ENCODE measurements around the gene BGLAP.

BGLAP gene

DNA sequence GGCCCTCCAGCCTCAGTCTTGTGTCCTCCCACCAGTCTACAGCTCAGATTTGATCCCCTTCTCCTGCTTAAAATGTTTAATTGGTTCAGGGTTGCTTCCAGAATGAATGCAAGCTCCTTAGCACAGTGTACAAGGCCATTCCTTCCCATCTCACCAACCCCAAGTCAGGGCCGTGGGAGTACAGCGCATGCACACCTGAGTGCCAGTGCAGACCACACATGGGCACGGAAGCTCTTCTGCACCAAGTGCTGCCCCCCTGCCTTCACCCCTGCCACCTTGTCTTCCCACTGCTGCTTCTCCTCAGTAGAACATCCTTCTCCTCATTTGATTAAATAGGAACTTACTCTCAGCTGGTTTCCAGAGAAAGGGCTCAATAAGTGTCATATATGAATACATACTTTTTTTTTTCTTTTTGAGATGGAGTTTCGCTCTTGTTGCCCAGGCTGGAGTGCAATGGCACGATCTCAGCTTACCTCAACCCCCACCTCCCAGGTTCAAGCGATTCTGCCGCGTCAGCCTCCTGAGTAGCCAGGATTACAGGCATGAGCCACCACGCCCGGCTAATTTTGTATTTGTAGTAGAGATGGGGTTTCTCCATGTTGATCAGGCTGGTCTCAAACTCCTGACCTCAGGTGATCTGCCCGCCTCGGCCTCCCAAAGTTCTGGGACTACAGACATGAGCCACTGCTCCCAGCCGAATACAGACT lies 19.8 kb upstream of the BGLAP start:
- H3K36me3 ChIP-seq (ENCODE audit: control insufficient read depth in 2 of 2, insufficient read depth in 1 of 2, low read length in 2 of 2), result peaks cover 8 to 35% of the 10 kb centered on the region in 2 experiments
- no peaks in the 10 kb centered on the region for H3K4me1 ChIP-seq (ENCODE audit: control insufficient read depth, insufficient read depth, low read length)
- TF ChIP-seq KLF9 (tag by site-specific recombination; IDR thresholded peaks at IDR 0.05; ENCODE audit: low read depth), result no peak
- no peak for TF ChIP-seq YY1 (tag by site-specific recombination; IDR thresholded peaks at IDR 0.05)
- TF ChIP-seq, protein P1, sequence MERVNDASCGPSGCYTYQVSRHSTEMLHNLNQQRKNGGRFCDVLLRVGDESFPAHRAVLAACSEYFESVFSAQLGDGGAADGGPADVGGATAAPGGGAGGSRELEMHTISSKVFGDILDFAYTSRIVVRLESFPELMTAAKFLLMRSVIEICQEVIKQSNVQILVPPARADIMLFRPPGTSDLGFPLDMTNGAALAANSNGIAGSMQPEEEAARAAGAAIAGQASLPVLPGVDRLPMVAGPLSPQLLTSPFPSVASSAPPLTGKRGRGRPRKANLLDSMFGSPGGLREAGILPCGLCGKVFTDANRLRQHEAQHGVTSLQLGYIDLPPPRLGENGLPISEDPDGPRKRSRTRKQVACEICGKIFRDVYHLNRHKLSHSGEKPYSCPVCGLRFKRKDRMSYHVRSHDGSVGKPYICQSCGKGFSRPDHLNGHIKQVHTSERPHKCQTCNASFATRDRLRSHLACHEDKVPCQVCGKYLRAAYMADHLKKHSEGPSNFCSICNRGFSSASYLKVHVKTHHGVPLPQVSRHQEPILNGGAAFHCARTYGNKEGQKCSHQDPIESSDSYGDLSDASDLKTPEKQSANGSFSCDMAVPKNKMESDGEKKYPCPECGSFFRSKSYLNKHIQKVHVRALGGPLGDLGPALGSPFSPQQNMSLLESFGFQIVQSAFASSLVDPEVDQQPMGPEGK (tag by site-specific recombination; IDR thresholded peaks at IDR 0.05), result no peak
- no peak for TF ChIP-seq GLI4 (tag by site-specific recombination; IDR thresholded peaks at IDR 0.05)
- no peak for TF ChIP-seq ZNF621 (tag by site-specific recombination; IDR thresholded peaks at IDR 0.05)
- TF ChIP-seq, protein P2, sequence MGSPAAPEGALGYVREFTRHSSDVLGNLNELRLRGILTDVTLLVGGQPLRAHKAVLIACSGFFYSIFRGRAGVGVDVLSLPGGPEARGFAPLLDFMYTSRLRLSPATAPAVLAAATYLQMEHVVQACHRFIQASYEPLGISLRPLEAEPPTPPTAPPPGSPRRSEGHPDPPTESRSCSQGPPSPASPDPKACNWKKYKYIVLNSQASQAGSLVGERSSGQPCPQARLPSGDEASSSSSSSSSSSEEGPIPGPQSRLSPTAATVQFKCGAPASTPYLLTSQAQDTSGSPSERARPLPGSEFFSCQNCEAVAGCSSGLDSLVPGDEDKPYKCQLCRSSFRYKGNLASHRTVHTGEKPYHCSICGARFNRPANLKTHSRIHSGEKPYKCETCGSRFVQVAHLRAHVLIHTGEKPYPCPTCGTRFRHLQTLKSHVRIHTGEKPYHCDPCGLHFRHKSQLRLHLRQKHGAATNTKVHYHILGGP (tag by site-specific recombination; IDR thresholded peaks at IDR 0.05), result no peak
- no peak for TF ChIP-seq ZNF132 (tag by site-specific recombination; IDR thresholded peaks at IDR 0.05; ENCODE audit: borderline replicate concordance)
- no peak for TF ChIP-seq ZNF558 (tag by site-specific recombination; IDR thresholded peaks at IDR 0.05)
- TF ChIP-seq ZBTB17 (tag by site-specific recombination; IDR thresholded peaks at IDR 0.05), result no peak
- no peak for TF ChIP-seq GLIS2 (tag by site-specific recombination; IDR thresholded peaks at IDR 0.05)
- no peak for TF ChIP-seq ZNF366 (tag by site-specific recombination; conservative IDR thresholded peaks at IDR 0.05)
- no peak for TF ChIP-seq ZNF175 (tag by site-specific recombination; IDR thresholded peaks at IDR 0.05)
- no peak for TF ChIP-seq SALL2 (tag by site-specific recombination; IDR thresholded peaks at IDR 0.05; ENCODE audit: borderline replicate concordance)
- TF ChIP-seq, protein P3, sequence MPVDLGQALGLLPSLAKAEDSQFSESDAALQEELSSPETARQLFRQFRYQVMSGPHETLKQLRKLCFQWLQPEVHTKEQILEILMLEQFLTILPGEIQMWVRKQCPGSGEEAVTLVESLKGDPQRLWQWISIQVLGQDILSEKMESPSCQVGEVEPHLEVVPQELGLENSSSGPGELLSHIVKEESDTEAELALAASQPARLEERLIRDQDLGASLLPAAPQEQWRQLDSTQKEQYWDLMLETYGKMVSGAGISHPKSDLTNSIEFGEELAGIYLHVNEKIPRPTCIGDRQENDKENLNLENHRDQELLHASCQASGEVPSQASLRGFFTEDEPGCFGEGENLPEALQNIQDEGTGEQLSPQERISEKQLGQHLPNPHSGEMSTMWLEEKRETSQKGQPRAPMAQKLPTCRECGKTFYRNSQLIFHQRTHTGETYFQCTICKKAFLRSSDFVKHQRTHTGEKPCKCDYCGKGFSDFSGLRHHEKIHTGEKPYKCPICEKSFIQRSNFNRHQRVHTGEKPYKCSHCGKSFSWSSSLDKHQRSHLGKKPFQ (tag by site-specific recombination; IDR thresholded peaks at IDR 0.05), result no peak
- no peak for TF ChIP-seq ZNF670 (tag by site-specific recombination; IDR thresholded peaks at IDR 0.05; ENCODE audit: low read depth)
- no peak for TF ChIP-seq SCRT2 (tag by site-specific recombination; IDR thresholded peaks at IDR 0.05)
- TF ChIP-seq ZNF701 (tag by site-specific recombination; IDR thresholded peaks at IDR 0.05), result no peak
- no peak for TF ChIP-seq ZNF510 (tag by site-specific recombination; IDR thresholded peaks at IDR 0.05; ENCODE audit: insufficient replicate concordance)
- TF ChIP-seq KLF8 (tag by site-specific recombination; IDR thresholded peaks at IDR 0.05), result no peak
- TF ChIP-seq, protein P4, sequence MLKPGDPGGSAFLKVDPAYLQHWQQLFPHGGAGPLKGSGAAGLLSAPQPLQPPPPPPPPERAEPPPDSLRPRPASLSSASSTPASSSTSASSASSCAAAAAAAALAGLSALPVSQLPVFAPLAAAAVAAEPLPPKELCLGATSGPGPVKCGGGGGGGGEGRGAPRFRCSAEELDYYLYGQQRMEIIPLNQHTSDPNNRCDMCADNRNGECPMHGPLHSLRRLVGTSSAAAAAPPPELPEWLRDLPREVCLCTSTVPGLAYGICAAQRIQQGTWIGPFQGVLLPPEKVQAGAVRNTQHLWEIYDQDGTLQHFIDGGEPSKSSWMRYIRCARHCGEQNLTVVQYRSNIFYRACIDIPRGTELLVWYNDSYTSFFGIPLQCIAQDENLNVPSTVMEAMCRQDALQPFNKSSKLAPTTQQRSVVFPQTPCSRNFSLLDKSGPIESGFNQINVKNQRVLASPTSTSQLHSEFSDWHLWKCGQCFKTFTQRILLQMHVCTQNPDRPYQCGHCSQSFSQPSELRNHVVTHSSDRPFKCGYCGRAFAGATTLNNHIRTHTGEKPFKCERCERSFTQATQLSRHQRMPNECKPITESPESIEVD (tag by site-specific recombination; IDR thresholded peaks at IDR 0.05), result no peak
- H3K9me3 ChIP-seq (ENCODE audit: control insufficient read depth, insufficient read depth, low read depth, low read length), result no peaks in the 10 kb centered on the region
- H3K4me3 ChIP-seq (ENCODE audit: low read depth, low read length), result no peak overlapping the region
- ChIA-PET CTCF (interaction anchor here (1.3 to 1.9 kb wide), 2 partner anchors 76 to 81 kb away, joined by 5 to 6 read pairs; no protein-coding TSS in a partner anchor), POLR2A (interaction anchor here (1.4 kb wide), 1 partner anchor 9 kb away, joined by 5 read pairs; the partner anchor contains the start of gene PMF1)
- no peak overlapping the region for H3K27ac ChIP-seq (ENCODE audit: extremely low read depth, low read depth, low read length)

Measured in HEK293 (cell line).